GM19452 (cell line): ENCODE results near the gene FLG2.
"Not testable (repeated sequence)": the region's sequence is repeated elsewhere in the genome, so short reads cannot be mapped to it uniquely, and the experiment has no call there.

Source experiments
- ATAC-seq: cut with Tn5 transposase; IDR thresholded peaks from one replicate; pipeline ENCODE4 v1.9.1; 2021; ENCODE audit not compliant: unreplicated experiment

The FLG2 gene

GRCh38 chr1:152313319-152313801 lies 46.4 kb downstream of the FLG2 start:
- no peak for ATAC-seq

GRCh38 chr1:152312169-152312568 lies 47.6 kb downstream of the FLG2 start:
- ATAC-seq: not testable (repeated sequence)

GRCh38 chr1:152309955-152310354 lies 49.9 kb downstream of the FLG2 start:
- no peak for ATAC-seq

GRCh38 chr1:152309320-152309901 lies 50.4 kb downstream of the FLG2 start:
- ATAC-seq: not testable (repeated sequence)

DNA sequence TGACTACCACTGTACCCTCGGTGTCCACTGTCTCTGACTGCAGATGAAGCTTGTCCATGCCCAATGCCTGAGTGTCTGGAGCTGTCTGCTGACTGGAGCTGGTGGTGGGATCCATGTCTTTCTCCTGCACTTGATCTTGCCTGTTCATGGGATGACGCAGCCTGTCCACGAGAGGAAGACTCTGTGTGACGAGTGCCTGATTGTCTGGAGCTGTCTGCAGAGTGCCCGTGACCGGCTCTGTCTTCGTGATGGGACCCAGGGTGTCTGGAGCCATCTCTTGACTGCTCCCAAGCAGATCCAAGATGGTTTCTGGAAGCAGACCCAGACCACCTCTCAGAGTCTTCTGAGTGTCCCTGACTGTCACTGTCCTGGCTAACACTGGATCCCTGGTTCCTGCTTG lies 51.0 kb downstream of the FLG2 start:
- ATAC-seq: not testable (repeated sequence)

DNA sequence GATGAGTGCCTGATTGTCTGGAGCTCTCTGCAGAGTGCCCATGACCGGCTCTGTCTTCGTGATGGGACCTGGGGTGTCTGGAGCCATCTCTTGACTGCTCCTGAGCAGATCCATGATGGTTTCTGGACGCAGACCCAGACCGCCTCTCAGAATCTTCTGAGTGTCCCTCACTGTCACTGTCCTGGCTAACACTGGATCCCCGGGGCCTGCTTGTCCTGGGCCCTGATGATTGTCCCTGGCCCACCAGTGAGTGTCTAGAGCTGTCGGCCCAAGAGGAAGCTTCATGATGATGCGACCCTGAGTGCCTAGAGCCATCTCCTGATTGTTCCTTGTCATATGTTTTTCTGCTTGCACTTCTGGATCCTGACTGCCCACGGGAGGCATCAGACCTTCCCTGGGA lies 51.8 kb downstream of the FLG2 start:
- not testable (repeated sequence) for ATAC-seq

DNA sequence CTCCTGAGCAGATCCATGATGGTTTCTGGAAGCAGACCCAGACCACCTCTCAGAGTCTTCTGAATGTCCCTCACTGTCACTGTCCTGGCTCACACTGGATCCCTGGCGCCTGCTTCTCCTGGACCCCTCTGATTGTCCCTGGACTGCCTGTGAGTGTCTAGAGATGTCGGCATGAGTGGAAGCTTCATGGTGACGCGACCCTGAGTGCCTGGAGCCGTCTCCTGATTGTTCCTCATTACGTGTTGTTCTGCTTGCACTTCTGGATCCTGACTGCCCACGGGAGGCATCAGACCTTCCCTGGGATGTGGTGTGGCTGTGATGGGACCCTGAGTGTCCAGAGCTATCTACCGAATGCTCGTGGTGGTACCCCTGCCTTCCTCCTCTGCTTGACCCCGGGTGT lies 53.7 kb downstream of the FLG2 start:
- ATAC-seq: not testable (repeated sequence)

DNA sequence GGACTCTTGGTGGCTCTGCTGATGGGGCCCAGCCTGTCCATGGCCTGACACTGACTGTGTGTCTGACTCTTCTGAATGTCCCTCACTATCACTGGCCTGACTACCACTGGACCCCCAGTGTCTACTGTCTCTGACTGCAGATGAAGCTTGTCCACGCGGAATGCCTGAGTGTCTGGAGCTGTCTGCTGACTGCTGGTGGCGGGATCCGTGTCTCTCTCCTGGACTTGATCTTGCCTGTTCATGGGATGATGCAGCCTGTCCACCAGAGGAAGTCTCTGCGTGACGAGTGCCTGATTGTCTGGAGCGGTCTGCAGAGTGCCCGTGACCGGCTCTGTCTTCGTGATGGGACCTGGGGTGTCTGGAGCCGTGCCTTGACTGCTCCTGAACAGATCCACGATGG lies 55.0 kb downstream of the FLG2 start:
- not testable (repeated sequence) for ATAC-seq

- not testable (repeated sequence) for ATAC-seq
Observed at GRCh38 chr1:152303139-152303872, 56.5 kb downstream of the FLG2 start.
